ENCODE measurements around the gene TMEM231. TPM values are rescaled to one million over a fixed set of nuclear protein-coding genes. Genes with fewer than 3 reads are reported as not detected.

TMEM231 gene
- total RNA-seq, 4 donors from 2014 or later = 3.6 to 22.2 (median 10.9) TPM

- 57 to 78% methylated on average over 3 of the region's 3 CpGs for WGBS, 2 donors
- H3K27ac ChIP-seq = no peak overlapping the region
Measured at GRCh38 chr16:75572864-75573542, 17.0 kb upstream of the TMEM231 start.

GRCh38 chr16:75570396-75571065 is 14.5 kb upstream of the TMEM231 start:
- TF ChIP-seq POLR2A (IDR thresholded peaks at IDR 0.05) = no peak
- TF ChIP-seq, protein P1, sequence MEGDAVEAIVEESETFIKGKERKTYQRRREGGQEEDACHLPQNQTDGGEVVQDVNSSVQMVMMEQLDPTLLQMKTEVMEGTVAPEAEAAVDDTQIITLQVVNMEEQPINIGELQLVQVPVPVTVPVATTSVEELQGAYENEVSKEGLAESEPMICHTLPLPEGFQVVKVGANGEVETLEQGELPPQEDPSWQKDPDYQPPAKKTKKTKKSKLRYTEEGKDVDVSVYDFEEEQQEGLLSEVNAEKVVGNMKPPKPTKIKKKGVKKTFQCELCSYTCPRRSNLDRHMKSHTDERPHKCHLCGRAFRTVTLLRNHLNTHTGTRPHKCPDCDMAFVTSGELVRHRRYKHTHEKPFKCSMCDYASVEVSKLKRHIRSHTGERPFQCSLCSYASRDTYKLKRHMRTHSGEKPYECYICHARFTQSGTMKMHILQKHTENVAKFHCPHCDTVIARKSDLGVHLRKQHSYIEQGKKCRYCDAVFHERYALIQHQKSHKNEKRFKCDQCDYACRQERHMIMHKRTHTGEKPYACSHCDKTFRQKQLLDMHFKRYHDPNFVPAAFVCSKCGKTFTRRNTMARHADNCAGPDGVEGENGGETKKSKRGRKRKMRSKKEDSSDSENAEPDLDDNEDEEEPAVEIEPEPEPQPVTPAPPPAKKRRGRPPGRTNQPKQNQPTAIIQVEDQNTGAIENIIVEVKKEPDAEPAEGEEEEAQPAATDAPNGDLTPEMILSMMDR (IDR thresholded peaks at IDR 0.05) = no peak
- Histone ChIP-seq H3K9me3 (no peaks in the 10 kb centered on the region), H3K27ac (no peak overlapping the region), H3K27me3 (no peaks in the 10 kb centered on the region), H3K4me3 (replicated peaks in 1 of 3) (no peak overlapping the region), H3K4me1 (peaks cover 11 to 17% of the 10 kb centered on the region in 2 donors), H3K36me3 (peaks cover 44 to 48% of the 10 kb centered on the region in 2 donors)
- intact Hi-C loops (cut with DNase I) = no loop called here
- no peak for DNase-seq
- 69 to 75% methylated on average over 5 of the region's 5 CpGs for WGBS, 2 donors

More at GRCh38 chr16:75572864-75573542, 17.0 kb upstream of the TMEM231 start:
- no peak overlapping the region for H3K4me3 ChIP-seq (replicated peaks in 1 of 3)
- DNase-seq = no peak
- peaks cover 55 to 66% of the 10 kb centered on the region in 2 donors for H3K36me3 ChIP-seq
- TF ChIP-seq, protein P1 (IDR thresholded peaks at IDR 0.05) = no peak
- TF ChIP-seq POLR2A (IDR thresholded peaks at IDR 0.05) = no peak
- H3K9me3 ChIP-seq = no peaks in the 10 kb centered on the region
- intact Hi-C loops (cut with DNase I) = no loop called here
- no peaks in the 10 kb centered on the region for H3K27me3 ChIP-seq
- peaks cover 0 to 2% of the 10 kb centered on the region in 2 donors for H3K4me1 ChIP-seq

DNA sequence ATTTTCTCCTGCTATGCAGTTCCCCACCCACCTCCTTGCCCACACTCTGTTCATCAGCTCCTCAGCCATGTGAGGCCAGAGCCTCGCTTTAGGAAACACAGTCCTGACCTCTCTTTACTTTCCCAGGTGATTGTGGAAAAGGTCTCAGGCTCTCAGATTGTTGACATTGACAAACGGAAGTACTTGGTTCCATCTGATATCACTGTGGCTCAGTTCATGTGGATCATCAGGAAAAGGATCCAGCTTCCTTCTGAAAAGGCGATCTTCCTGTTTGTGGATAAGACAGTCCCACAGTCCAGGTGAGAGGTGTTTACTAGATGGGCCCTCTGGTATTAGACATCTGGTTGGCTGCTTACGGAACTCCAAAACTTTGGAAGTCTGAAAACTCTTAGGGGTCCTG is 11.9 kb upstream of the TMEM231 start:
- Histone ChIP-seq H3K27me3 (no peaks in the 10 kb centered on the region), H3K27ac (no peak overlapping the region), H3K4me1 (peaks cover 15 to 21% of the 10 kb centered on the region in 2 donors), H3K9me3 (no peaks in the 10 kb centered on the region), H3K4me3 (replicated peaks in 1 of 3) (no peak overlapping the region), H3K36me3 (peaks cover 31 to 32% of the 10 kb centered on the region in 2 donors)
- WGBS, 2 donors = 71 to 72% methylated on average over 4 of the region's 4 CpGs
- intact Hi-C loops (cut with DNase I) = loop anchor here (10.0 kb wide), 1 partner anchor 53 kb away; no protein-coding TSS in a partner anchor
- no peak for DNase-seq
- no peak for TF ChIP-seq POLR2A (IDR thresholded peaks at IDR 0.05)
- TF ChIP-seq, protein P1 (IDR thresholded peaks at IDR 0.05) = no peak

DNA sequence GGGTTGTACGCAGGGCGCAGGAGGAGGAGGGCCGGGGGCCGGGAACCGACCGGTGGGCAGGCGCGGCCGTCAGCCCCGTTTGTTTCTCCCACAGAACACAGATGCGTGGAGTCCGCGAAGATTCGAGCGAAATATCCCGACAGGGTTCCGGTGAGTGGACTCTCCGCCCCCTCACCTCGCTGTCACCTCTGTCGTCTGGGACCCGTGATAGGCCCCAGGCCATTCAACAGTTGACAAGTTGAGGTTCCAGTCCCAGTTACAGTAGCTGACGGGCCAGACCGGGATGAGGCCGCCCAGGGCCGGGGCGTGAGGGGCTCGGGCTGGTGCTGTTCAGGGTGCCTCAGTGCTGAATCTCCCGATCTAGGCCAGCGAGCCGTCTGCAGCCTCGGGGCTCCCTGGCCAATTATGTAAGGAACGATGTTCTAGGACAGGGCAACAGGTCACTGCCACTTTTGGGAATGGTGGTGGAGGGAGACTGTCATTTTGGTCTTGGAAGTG is 10.8 kb upstream of the TMEM231 start:
- peak; percentile 13 to 23 for DNase-seq
- WGBS, 2 donors = 4 to 8% methylated on average over 2 to 22 of the region's 32 CpGs
- H3K4me1 ChIP-seq = peaks cover 15 to 21% of the 10 kb centered on the region in 2 donors
- intact Hi-C loops (cut with DNase I) = loop anchor here (10.0 kb wide), 1 partner anchor 52 kb away; no protein-coding TSS in a partner anchor
- peak overlapping the region in 2 of 3 donors; percentile 61 to 64 for H3K27ac ChIP-seq
- H3K9me3 ChIP-seq = no peaks in the 10 kb centered on the region
- H3K36me3 ChIP-seq = peaks cover 22 to 23% of the 10 kb centered on the region in 2 donors
- H3K27me3 ChIP-seq = no peaks in the 10 kb centered on the region
- TF ChIP-seq, protein P1 (IDR thresholded peaks at IDR 0.05) = no peak
- no peak for TF ChIP-seq POLR2A (IDR thresholded peaks at IDR 0.05)
- peak overlapping the region; percentile 62 to 90 (median 77) for H3K4me3 ChIP-seq (replicated peaks in 1 of 3)
